H1 (cell line): ENCODE data around the gene OBSCN. TPM values are rescaled to one million over a fixed set of nuclear protein-coding genes. Genes with fewer than 3 reads are reported as not detected.

Experiments
- ATF2 ChIP-seq: IDR thresholded peaks from 2 replicates; pipeline ENCODE4 v1.6.1; 2012; ENCODE audit warnings: low read length, inconsistent platforms
- CBX5 ChIP-seq: fragments of 300-800, 300-1000 bp; sonication (generic); IDR thresholded peaks from 2 replicates; pipeline ENCODE4 v1.7.1; 2016; ENCODE audit warnings: antibody characterized with exemption, low read length, low read depth
- GABPA ChIP-seq: IDR thresholded peaks from 2 replicates; pipeline ENCODE4 v1.6.1; 2011; ENCODE audit warnings: mild to moderate bottlenecking, low read length, moderate library complexity, borderline replicate concordance; ENCODE audit not compliant: insufficient read depth
- MAFK ChIP-seq: IDR thresholded peaks from 2 replicates; pipeline ENCODE4 v1.6.1; 2012; ENCODE audit warnings: low read depth, mild to moderate bottlenecking, improper control_type of control experiment, low read length
- POU5F1 ChIP-seq: IDR thresholded peaks from 2 replicates; pipeline ENCODE4 v1.6.1; 2011; ENCODE audit warnings: low read depth, mild to moderate bottlenecking, low read length, moderate library complexity
- SIX5 ChIP-seq: IDR thresholded peaks from 2 replicates; pipeline ENCODE4 v1.6.1; 2011; ENCODE audit warnings: mild to moderate bottlenecking, low read depth, low read length
- polyA plus RNA-seq, 7 experiments: library from polyadenylated mRNA; depleted of rRNA in 3 of 7; stranded (reverse) in 5 of 7; unstranded in 2 of 7; fragments of >200 nt in 5 of 7; fragments of 200-250 nt in 2 of 7; gene quantifications; 1 replicate in 5 of 7; 2 replicates in 1 of 7; 4 replicates in 1 of 7; pipeline versions ENCODE4 v1.2.1 to v1.2.3, GENCODE V29; 2011 to 2013; ENCODE audit warnings: missing spikeins in 2 of 7, mixed read lengths in 2 of 7
- total RNA-seq: library from RNA; stranded (reverse); fragmentation: NEBNext Ultra II Directional; extraction: Animal tissue kit (Norgen Biotek cat#: 25700); gene quantifications from 2 replicates; pipeline ENCODE4 v1.2.1, GENCODE V29; 2021

The OBSCN gene
- total and polyA plus RNA-seq, 2 of the 8 experiments (the other 6 are each of a cell fraction or from before 2014, with no cell fraction given) = 7.5 to 28.4 TPM

GRCh38 chr1:228400237-228400651 lies 192.4 kb downstream of the OBSCN start (continued):
- TF ChIP-seq ATF2 (no peak), GABPA (no peak), CBX5 (no peak), MAFK (no peak), SIX5 (no peak), POU5F1 (no peak)
